Measurements from ENCODE around the gene ACER1. TPM values are rescaled to one million over a fixed set of nuclear protein-coding genes. Genes with fewer than 3 reads are reported as not detected.
"Not testable (repeated sequence)": the region's sequence is repeated elsewhere in the genome, so short reads cannot be mapped to it uniquely, and the experiment has no call there.

ACER1 gene
- total and polyA plus RNA-seq, 5 donors from 2014 or later: 0.54 to 3.4 (median 0.98) TPM

DNA sequence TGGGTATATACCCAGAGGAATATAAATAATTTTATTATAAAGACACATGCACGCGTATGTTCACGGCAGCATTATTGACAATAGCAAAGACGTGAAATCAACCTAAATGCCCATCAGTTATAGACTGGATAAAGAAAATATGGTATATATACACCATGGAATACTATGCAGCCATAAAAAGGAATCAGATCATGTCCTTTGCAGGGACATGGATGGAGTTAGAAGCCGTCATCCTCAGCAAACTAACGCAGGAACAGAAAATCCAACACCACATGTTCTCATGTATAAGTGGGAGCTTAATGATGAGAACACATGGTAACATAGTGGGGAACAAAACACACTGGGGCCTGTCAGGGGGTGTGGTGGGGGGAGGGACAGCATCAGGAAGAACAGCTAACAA, 51.0 kb downstream of the ACER1 start:
- H3K27ac Mint-ChIP-seq; H3K4me3 ChIP-seq (ENCODE audit: low read depth, low read length); H3K27me3 ChIP-seq (ENCODE audit: control insufficient read depth, insufficient read depth, low read length); DNase-seq; ATAC-seq (ENCODE audit: low read depth in 2 of 2); H3K27ac ChIP-seq (ENCODE audit: insufficient read depth, low read length, poor library complexity, severe bottlenecking); H3K9me3 Mint-ChIP-seq; H3K27me3 Mint-ChIP-seq; H3K36me3 ChIP-seq (ENCODE audit: control insufficient read depth, insufficient read depth, low read length); H3K36me3 Mint-ChIP-seq: not testable (repeated sequence)
- Mint-ChIP-seq H3K4me1 (peaks cover 0 to 20% (median 17%) of the 10 kb centered on the region in 4 donors), H3K4me3 (peak overlapping the region in 1 of 4 donors; percentile 45)
- H3K4me1 ChIP-seq (ENCODE audit: control insufficient read depth, insufficient read depth, low read length, poor library complexity, severe bottlenecking): peaks cover 17% of the 10 kb centered on the region
- H3K9me3 ChIP-seq (ENCODE audit: control insufficient read depth in 2 of 2, low read length in 2 of 2): peaks cover 9 to 16% of the 10 kb centered on the region in 2 experiments

DNA sequence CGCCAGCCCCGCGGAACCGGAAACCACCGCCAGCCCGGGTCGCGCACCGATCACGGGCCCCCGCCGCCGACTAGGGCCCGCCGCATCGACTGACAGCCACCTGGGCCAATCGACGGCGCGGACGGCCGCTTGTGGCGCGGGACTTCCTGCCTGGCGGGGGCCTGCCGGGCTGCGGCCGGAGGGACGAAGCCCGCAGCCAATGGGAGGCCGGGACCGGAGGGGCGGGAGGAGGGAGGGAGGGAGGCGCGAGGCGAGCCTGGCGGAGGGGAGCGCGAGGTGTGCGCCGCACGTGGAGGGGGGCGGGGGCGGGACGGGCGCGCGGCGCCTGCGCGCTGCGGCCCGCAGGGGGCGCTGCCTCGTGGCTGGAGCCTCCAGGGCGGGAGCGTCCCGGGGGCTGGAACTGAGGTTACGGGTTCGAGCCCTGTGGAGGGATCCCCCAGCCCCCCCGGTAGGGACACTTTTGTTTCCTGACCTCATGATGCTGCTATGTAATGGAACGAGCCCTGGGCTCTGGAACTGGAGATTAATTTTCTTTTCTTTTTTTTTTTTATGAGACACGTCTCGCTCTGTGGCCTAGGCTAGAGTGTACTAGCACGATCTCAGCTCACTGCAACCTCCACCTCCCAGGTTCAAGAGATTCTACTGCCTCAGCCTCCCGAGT, 53.4 kb downstream of the ACER1 start, which contains the start of gene MLLT1:
TSS of gene MLLT1 (minus strand) at position 45 of the 661 bp plus-strand sequence. CDS start 191 bp downstream, outside the sequence.
- Histone ChIP-seq H3K4me1 (ENCODE audit: control insufficient read depth, insufficient read depth, low read length, poor library complexity, severe bottlenecking) (peaks cover 27% of the 10 kb centered on the region), H3K27me3 (ENCODE audit: control insufficient read depth, insufficient read depth, low read length) (no peaks in the 10 kb centered on the region), H3K4me3 (ENCODE audit: low read depth, low read length) (peak within 1 kb of the TSS; percentile 59), H3K27ac (ENCODE audit: insufficient read depth, low read length, poor library complexity, severe bottlenecking) (peak within 1 kb of the TSS; percentile 68), H3K9me3 (ENCODE audit: control insufficient read depth in 2 of 2, low read length in 2 of 2) (no peaks in the 10 kb centered on the region), H3K36me3 (ENCODE audit: control insufficient read depth, insufficient read depth, low read length) (no peaks in the 10 kb centered on the region)
- Mint-ChIP-seq H3K27me3 (no peaks in the 10 kb centered on the region), H3K4me3 (peak within 1 kb of the TSS; percentile 91 to 96 (median 94)), H3K36me3 (no peaks in the 10 kb centered on the region), H3K27ac (peak within 1 kb of the TSS; percentile 91 to 94 (median 92)), H3K9me3 (peaks cover 0 to under 1% (median 0%) of the 10 kb centered on the region in 7 donors), H3K4me1 (peaks cover 6 to 43% (median 26%) of the 10 kb centered on the region in 4 donors)
- DNase-seq (peak; percentile 90 to 97 (median 91)), ATAC-seq (ENCODE audit: low read depth in 2 of 2) (peak; percentile 91)

DNA sequence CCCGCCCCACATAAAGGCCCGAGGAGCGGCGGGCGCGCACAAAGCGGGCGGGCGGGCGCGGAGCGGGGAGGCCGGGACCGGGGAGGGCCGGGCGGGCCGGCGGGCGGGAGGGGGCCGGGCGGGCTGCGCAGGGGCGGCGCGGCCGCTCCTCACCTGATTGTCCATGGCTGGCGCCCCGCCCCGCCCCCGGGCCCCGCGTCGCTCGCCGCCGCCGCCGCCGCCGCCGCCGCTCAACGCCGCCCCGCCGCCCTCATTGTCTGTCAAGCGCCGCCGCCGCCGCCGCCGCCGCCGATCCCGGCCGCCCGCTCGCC, 53.8 kb downstream of the ACER1 start:
- Mint-ChIP-seq H3K27ac (no peak overlapping the region), H3K36me3 (no peaks in the 10 kb centered on the region), H3K27me3 (no peaks in the 10 kb centered on the region), H3K4me1 (peaks cover 6 to 45% (median 27%) of the 10 kb centered on the region in 4 donors), H3K9me3 (no peaks in the 10 kb centered on the region), H3K4me3 (peak overlapping the region in 2 of 4 donors; percentile 58 to 73)
- no peaks in the 10 kb centered on the region for H3K27me3 ChIP-seq (ENCODE audit: control insufficient read depth, insufficient read depth, low read length)
- H3K4me3 ChIP-seq (ENCODE audit: low read depth, low read length): no peak overlapping the region
- peaks cover 27% of the 10 kb centered on the region for H3K4me1 ChIP-seq (ENCODE audit: control insufficient read depth, insufficient read depth, low read length, poor library complexity, severe bottlenecking)
- no peak for DNase-seq
- no peaks in the 10 kb centered on the region for H3K9me3 ChIP-seq (ENCODE audit: control insufficient read depth in 2 of 2, low read length in 2 of 2)
- H3K36me3 ChIP-seq (ENCODE audit: control insufficient read depth, insufficient read depth, low read length): no peaks in the 10 kb centered on the region
- H3K27ac ChIP-seq (ENCODE audit: insufficient read depth, low read length, poor library complexity, severe bottlenecking): peak overlapping the region; percentile 68
- peak; percentile 12 to 15 for ATAC-seq (ENCODE audit: low read depth in 2 of 2)

DNA sequence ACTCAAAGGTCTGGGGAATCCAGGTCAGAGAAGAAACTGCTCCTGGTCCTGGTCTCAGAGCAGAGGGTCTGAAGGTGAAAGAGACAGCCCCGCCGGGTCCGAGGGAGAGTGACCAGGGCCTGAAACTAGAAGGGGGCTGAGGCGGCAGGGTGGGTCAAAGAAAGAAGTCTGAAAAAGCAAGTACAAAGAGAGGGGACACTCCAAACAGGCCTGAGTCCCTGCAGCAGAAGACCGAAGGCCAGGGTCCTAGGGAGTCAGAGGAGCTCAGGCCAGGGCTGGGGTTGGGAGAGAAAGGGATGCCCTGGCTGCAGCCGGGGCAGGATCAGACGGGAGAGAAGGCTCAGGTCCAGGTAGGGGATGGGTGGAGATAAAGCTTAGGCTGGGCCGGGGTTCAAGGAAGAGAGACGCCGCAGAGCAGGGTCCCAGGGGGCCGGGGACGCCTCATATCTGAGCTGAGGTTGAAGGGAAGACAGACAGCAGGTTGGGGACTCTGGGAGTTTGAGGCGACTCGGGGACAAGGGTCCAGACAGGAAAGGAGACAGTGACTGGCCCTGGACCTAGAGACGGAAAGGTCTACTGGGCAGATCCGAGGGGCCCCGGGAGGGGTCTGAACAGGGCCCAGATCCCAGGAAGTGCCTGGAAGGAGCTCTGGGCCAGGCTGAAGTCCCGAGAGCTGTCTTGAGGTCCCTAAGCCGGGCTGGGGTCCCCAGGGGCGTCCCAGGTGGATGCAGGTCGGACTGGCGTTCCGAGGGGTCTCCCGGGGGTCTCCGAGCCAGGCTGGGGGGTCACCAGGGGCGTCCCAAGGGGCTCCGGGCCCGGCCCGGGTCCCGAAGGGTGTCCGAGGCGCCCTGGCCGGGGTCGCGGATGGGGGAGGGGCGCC, 54.4 kb downstream of the ACER1 start:
- H3K4me3 ChIP-seq (ENCODE audit: low read depth, low read length): peak overlapping the region; percentile 32
- no peak for ATAC-seq (ENCODE audit: low read depth in 2 of 2)
- peak overlapping the region; percentile 91 to 96 (median 94) for H3K4me3 Mint-ChIP-seq

DNA sequence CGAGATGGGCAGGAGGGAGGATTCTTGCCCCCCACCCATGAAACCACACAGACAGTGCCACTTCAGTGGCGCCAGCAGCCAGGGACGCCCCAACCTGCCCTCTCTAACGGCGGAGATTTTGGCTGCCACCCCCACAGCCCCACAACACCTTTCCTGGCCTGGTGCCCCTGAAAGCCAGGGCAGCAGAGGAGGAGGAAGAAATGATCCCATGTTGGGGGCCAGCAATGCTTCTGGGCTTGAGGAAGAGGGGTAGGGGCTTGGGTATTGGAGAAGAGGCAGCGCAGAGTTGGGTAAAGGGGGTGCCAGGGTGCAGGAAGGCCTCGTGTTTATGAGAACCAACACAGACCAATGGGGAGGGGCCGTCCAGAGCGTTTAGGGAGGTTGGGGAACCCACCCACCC, 55.4 kb downstream of the ACER1 start:
- H3K27ac Mint-ChIP-seq: peak overlapping the region; percentile 89 to 94 (median 92)
- Histone ChIP-seq H3K4me1 (ENCODE audit: control insufficient read depth, insufficient read depth, low read length, poor library complexity, severe bottlenecking) (peaks cover 27% of the 10 kb centered on the region), H3K27ac (ENCODE audit: insufficient read depth, low read length, poor library complexity, severe bottlenecking) (peak overlapping the region; percentile 29)

More for the DNA sequence above, 54.4 kb downstream of the ACER1 start:
- Histone ChIP-seq H3K9me3 (ENCODE audit: control insufficient read depth in 2 of 2, low read length in 2 of 2) (no peaks in the 10 kb centered on the region), H3K27ac (ENCODE audit: insufficient read depth, low read length, poor library complexity, severe bottlenecking) (peak overlapping the region; percentile 68), H3K36me3 (ENCODE audit: control insufficient read depth, insufficient read depth, low read length) (no peaks in the 10 kb centered on the region), H3K4me1 (ENCODE audit: control insufficient read depth, insufficient read depth, low read length, poor library complexity, severe bottlenecking) (peaks cover 27% of the 10 kb centered on the region), H3K27me3 (ENCODE audit: control insufficient read depth, insufficient read depth, low read length) (no peaks in the 10 kb centered on the region)
- peak in 2 of 3 donors; percentile 11 to 19 for DNase-seq
- Mint-ChIP-seq H3K27ac (peak overlapping the region; percentile 88 to 94 (median 92)), H3K9me3 (no peaks in the 10 kb centered on the region), H3K36me3 (no peaks in the 10 kb centered on the region), H3K27me3 (no peaks in the 10 kb centered on the region), H3K4me1 (peaks cover 6 to 50% (median 28%) of the 10 kb centered on the region in 4 donors)

DNA sequence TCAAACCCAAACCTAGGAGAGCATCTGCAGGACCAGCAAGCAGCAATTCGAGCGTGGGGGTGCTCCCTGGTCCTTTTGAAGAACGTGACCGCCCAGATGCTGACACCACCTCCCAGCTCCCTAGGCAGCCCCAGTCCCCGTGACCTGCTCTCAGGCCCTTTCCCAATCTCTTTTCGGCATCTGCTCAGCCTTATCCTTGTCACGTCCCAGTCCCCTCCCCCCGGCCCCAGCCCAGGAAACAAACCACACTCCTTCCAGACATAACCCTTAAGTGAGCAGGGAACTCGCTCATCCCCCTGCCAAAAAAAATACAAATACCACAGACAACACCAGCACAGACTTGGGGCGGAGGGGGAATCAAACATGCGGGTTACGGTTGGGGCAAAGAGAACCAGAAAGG, 57.0 kb downstream of the ACER1 start:
- Mint-ChIP-seq H3K9me3 (no peaks in the 10 kb centered on the region), H3K27me3 (no peaks in the 10 kb centered on the region), H3K27ac (peak overlapping the region in 1 of 3 donors; percentile 42), H3K4me3 (peak overlapping the region in 3 of 4 donors; percentile 29 to 92 (median 81)), H3K4me1 (peaks cover 6 to 71% (median 31%) of the 10 kb centered on the region in 4 donors), H3K36me3 (no peaks in the 10 kb centered on the region)
- H3K9me3 ChIP-seq (ENCODE audit: control insufficient read depth in 2 of 2, low read length in 2 of 2): no peaks in the 10 kb centered on the region
- no peaks in the 10 kb centered on the region for H3K36me3 ChIP-seq (ENCODE audit: control insufficient read depth, insufficient read depth, low read length)
- no peak for ATAC-seq (ENCODE audit: low read depth in 2 of 2)
- peaks cover 27% of the 10 kb centered on the region for H3K4me1 ChIP-seq (ENCODE audit: control insufficient read depth, insufficient read depth, low read length, poor library complexity, severe bottlenecking)
- no peaks in the 10 kb centered on the region for H3K27me3 ChIP-seq (ENCODE audit: control insufficient read depth, insufficient read depth, low read length)
- DNase-seq: no peak
- no peak overlapping the region for H3K4me3 ChIP-seq (ENCODE audit: low read depth, low read length)
- H3K27ac ChIP-seq (ENCODE audit: insufficient read depth, low read length, poor library complexity, severe bottlenecking): no peak overlapping the region

More for the DNA sequence above, 55.4 kb downstream of the ACER1 start:
- Histone ChIP-seq H3K9me3 (ENCODE audit: control insufficient read depth in 2 of 2, low read length in 2 of 2) (no peaks in the 10 kb centered on the region), H3K27me3 (ENCODE audit: control insufficient read depth, insufficient read depth, low read length) (no peaks in the 10 kb centered on the region), H3K4me3 (ENCODE audit: low read depth, low read length) (no peak overlapping the region), H3K36me3 (ENCODE audit: control insufficient read depth, insufficient read depth, low read length) (no peaks in the 10 kb centered on the region)
- H3K4me1 Mint-ChIP-seq: peaks cover 6 to 57% (median 29%) of the 10 kb centered on the region in 4 donors
- no peak for DNase-seq
- H3K27me3 Mint-ChIP-seq: no peaks in the 10 kb centered on the region
- peak overlapping the region; percentile 91 to 96 (median 94) for H3K4me3 Mint-ChIP-seq
- no peaks in the 10 kb centered on the region for H3K36me3 Mint-ChIP-seq
- no peak for ATAC-seq (ENCODE audit: low read depth in 2 of 2)
- H3K9me3 Mint-ChIP-seq: no peaks in the 10 kb centered on the region

DNA sequence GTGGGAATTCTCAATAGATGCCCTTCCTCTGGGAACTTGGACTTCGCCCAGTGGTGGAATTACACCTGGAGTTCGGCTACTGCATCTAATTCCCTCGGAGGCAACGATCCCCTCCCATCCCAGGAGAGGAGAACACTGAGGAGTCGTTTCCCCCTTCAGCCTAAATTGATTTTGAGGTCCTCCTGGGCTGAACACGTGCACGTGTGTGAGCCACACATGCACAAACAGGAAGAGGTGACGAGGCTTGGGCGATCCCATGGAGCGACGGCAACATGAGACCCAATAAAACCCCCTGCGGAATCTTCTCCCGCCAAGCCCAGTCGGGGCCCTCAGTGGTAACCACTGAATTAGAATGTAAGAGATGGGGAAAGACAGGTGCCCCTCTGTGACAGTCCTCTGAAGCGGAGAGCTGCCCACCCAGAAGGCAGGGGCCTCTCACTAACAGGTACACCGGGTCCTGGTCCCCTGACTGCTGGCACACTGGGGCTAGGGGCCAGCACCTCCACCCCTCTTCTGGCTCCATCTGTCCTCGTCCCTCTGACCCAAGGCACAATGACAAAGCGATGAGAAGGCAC, 58.2 kb downstream of the ACER1 start:
- Histone ChIP-seq H3K36me3 (ENCODE audit: control insufficient read depth, insufficient read depth, low read length) (peaks cover 8% of the 10 kb centered on the region), H3K9me3 (ENCODE audit: control insufficient read depth in 2 of 2, low read length in 2 of 2) (no peaks in the 10 kb centered on the region), H3K27ac (ENCODE audit: insufficient read depth, low read length, poor library complexity, severe bottlenecking) (no peak overlapping the region), H3K4me3 (ENCODE audit: low read depth, low read length) (no peak overlapping the region), H3K4me1 (ENCODE audit: control insufficient read depth, insufficient read depth, low read length, poor library complexity, severe bottlenecking) (peaks cover 27% of the 10 kb centered on the region), H3K27me3 (ENCODE audit: control insufficient read depth, insufficient read depth, low read length) (no peaks in the 10 kb centered on the region)
- no peak for DNase-seq
- peaks cover 6% of the 10 kb centered on the region for H3K36me3 Mint-ChIP-seq
- no peaks in the 10 kb centered on the region for H3K9me3 Mint-ChIP-seq
- peaks cover 6 to 73% (median 30%) of the 10 kb centered on the region in 4 donors for H3K4me1 Mint-ChIP-seq
- H3K27me3 Mint-ChIP-seq: no peaks in the 10 kb centered on the region
- peak overlapping the region in 1 of 4 donors; percentile 92 for H3K4me3 Mint-ChIP-seq
- ATAC-seq (ENCODE audit: low read depth in 2 of 2): no peak
- H3K27ac Mint-ChIP-seq: peak overlapping the region in 1 of 3 donors; percentile 29
